GM12801 (cell line): Measurements from ENCODE around the gene DGKE.

Source experiments
- CTCF ChIP-seq: IDR thresholded peaks from one replicate; pipeline ENCODE4 v1.5.1; 2011; ENCODE audit warnings: control low read depth; ENCODE audit not compliant: insufficient read length; ENCODE audit errors: extremely low read depth

The DGKE gene

DNA sequence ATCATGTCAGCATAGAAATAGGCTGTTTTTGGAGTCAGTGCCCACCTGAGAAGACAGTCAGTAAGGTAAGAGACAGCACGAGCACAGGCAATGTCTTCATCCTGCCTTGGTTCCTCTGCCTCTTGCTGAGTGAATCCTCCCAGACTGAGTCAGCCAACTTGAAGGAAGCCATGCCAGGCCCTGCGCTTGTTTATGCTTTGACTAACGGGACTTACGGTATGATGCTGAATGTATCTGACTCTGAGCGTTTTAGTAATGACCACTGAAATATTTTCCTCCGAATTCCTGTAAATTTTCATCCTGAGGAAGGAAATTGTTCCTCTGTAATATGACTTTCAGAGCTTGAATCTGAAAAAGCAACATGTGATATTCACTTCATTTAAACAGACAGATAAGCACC is 18.2 kb upstream of the DGKE start:
- no peak for TF ChIP-seq CTCF

GRCh38 chr17:56817066-56817465 is 16.9 kb upstream of the DGKE start:
- TF ChIP-seq CTCF, result no peak

DNA sequence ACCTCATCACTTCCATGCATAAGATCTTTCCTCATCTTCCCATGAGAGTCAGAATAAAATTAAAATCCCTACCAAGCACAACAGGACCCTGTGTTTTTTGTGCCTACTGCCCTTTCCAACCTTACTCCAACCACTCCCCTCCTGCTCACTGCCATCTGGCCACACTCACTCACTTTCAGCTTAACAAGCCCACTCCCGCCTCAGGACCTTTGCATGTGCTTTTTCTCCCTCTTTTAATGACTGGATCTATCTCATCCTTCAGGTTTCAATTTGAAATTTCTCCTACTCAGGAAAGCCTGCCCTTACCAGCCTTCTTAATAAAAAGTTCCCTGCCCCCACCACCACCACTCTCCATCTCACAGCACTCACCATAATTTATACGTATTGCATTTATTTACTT is 14.9 kb upstream of the DGKE start:
- TF ChIP-seq CTCF, result no peak

GRCh38 chr17:56819431-56820145 is 14.4 kb upstream of the DGKE start:
- no peak for TF ChIP-seq CTCF

- TF ChIP-seq CTCF, result no peak
These were observed 13.7 kb upstream of the DGKE start for GRCh38 chr17:56820207-56820606.

DNA sequence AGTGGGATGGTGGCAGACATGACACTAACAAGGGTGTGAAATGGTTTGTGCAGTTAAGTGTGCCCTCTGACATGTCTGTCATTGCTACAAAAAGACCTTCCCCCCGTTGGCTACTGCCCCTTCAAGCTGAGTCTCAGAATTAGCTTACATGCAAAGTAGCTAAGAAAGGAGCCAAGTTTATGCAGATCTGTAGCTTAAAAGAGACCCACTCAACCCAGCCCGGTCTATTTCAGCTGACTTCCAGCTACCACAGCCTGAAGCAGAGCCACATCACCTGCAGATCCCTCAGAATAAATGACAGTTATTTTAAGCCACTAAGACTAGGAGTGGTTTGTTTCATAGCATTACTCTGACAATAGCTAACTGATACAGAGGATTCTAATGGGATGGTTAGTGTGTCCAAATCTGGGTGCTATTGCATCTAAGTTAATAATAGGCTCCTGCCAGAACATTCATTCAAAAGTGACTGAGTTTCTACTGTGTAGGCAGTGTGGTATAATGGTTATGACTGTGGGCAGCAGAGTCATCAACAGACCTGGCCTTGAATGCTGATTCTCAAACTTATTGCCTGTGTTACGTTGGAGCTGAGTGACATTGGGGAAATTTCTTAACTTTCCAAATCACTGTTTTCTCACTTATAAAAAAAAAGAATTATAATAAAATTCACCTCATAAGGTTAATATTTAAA is 12.0 kb upstream of the DGKE start:
- no peak for TF ChIP-seq CTCF

GRCh38 chr17:56822725-56823124 is 11.2 kb upstream of the DGKE start:
- no peak for TF ChIP-seq CTCF
